DOHH2 (cell line): ENCODE results near the gene FGGY.

ENCODE experiments used
- H3F3A ChIP-seq: fragments of 200-600 bp; sonication (generic), shearing (Covaris generic); 2 replicates; pipeline ENCODE4 v1.6.0; 2016; ENCODE audit warnings: antibody characterized with exemption, mild to moderate bottlenecking; ENCODE audit not compliant: control insufficient read depth, insufficient read depth
- H3K27ac ChIP-seq: fragments of 200-600 bp; sonication (generic); 2 replicates; pipeline ENCODE4 v1.5.1; 2014; ENCODE audit warnings: low read depth, mild to moderate bottlenecking, low read length, moderate library complexity
- H3K27me3 ChIP-seq: fragments of 200-600 bp; sonication (generic); 2 replicates; pipeline ENCODE4 v1.6.1; 2014; ENCODE audit warnings: mild to moderate bottlenecking, low read length, mixed read lengths; ENCODE audit not compliant: control insufficient read depth
- H3K36me3 ChIP-seq: fragments of 200-600 bp; sonication (generic); 2 replicates; pipeline ENCODE4 v1.6.1; 2014; ENCODE audit warnings: mild to moderate bottlenecking, low read length, moderate library complexity, mixed read lengths; ENCODE audit not compliant: control insufficient read depth
- H3K4me1 ChIP-seq: fragments of 200-600 bp; sonication (generic); 2 replicates; pipeline ENCODE4 v1.6.1; 2014; ENCODE audit warnings: mild to moderate bottlenecking, low read length, mixed read lengths; ENCODE audit not compliant: control insufficient read depth
- H3K4me2 ChIP-seq: fragments of 200-600 bp; sonication (generic); 2 replicates; pipeline ENCODE4 v1.6.0; 2014; ENCODE audit warnings: mild to moderate bottlenecking, low read length, moderate library complexity
- H3K4me3 ChIP-seq: fragments of 200-600 bp; sonication (generic); 2 replicates; pipeline ENCODE4 v1.5.1; 2014; ENCODE audit warnings: mild to moderate bottlenecking, low read length, mixed read lengths
- H3K79me2 ChIP-seq: fragments of 200-600 bp; sonication (generic); 2 replicates; pipeline ENCODE4 v1.6.1; 2014; ENCODE audit warnings: mild to moderate bottlenecking, low read length, mixed read lengths; ENCODE audit not compliant: control insufficient read depth
- H3K9me2 ChIP-seq: fragments of 200-600 bp; sonication (generic); replicated peaks from 2 replicates; pipeline ENCODE4 v1.6.1; 2014; ENCODE audit warnings: mild to moderate bottlenecking, low read length, mixed read lengths; ENCODE audit not compliant: control insufficient read depth
- H3K9me3 ChIP-seq: fragments of 200-600 bp; sonication (generic); 2 replicates; pipeline ENCODE4 v1.6.1; 2014; ENCODE audit warnings: antibody characterized with exemption, low read length, mixed read lengths; ENCODE audit not compliant: control insufficient read depth, insufficient read depth
- H4K20me1 ChIP-seq: fragments of 200-600 bp; sonication (generic); 2 replicates; pipeline ENCODE4 v1.6.0; 2014; ENCODE audit warnings: low read depth, mild to moderate bottlenecking, antibody characterized with exemption, low read length, moderate library complexity; ENCODE audit not compliant: control insufficient read depth, insufficient read depth
- EZH2phosphoT487 ChIP-seq: fragments of 200-600 bp; sonication (generic); IDR thresholded peaks from 2 replicates; pipeline ENCODE4 v1.6.1; 2017; ENCODE audit warnings: borderline replicate concordance, mild to moderate bottlenecking, antibody characterized with exemption, low read length, moderate library complexity, mixed read lengths
- TF ChIP-seq, protein P1 (sequence below): fragments of 200-600 bp; sonication (generic); IDR thresholded peaks from one replicate; pipeline ENCODE4 v1.5.1; 2014; ENCODE audit warnings: antibody characterized with exemption, mild to moderate bottlenecking, low read depth, low read length; ENCODE audit not compliant: poor library complexity, severe bottlenecking

FGGY gene

DNA sequence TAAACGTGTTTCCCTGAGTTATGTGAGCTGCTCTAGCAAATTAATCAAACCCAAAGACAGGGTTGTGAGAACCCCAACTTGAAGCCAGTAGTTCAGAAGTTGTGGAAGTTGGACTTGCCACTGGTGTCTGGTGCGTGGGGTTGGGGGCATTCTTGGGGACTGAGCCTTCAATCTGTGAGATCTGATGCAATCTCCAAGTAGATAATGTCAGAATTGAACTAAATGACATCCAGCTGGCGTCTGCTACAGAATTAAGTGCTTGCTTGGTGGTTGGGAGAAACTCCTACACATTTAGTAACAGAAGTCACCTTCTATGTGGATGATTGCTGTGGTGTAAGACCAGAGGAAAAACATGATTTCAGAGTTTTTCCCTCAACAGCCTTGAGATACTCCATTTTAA is 207.4 kb downstream of the FGGY start:
- no peaks in the 10 kb centered on the region for H3K9me3 ChIP-seq
- H4K20me1 ChIP-seq, result no peaks in the 10 kb centered on the region
- H3K4me3 ChIP-seq, result no peak overlapping the region
- H3K79me2 ChIP-seq, result no peaks in the 10 kb centered on the region
- no peak overlapping the region for H3K4me2 ChIP-seq
- no peaks in the 10 kb centered on the region for H3F3A ChIP-seq
- no peak overlapping the region for H3K27ac ChIP-seq
- H3K27me3 ChIP-seq, result no peaks in the 10 kb centered on the region
- no peak for TF ChIP-seq EZH2phosphoT487
- TF ChIP-seq, protein P1, sequence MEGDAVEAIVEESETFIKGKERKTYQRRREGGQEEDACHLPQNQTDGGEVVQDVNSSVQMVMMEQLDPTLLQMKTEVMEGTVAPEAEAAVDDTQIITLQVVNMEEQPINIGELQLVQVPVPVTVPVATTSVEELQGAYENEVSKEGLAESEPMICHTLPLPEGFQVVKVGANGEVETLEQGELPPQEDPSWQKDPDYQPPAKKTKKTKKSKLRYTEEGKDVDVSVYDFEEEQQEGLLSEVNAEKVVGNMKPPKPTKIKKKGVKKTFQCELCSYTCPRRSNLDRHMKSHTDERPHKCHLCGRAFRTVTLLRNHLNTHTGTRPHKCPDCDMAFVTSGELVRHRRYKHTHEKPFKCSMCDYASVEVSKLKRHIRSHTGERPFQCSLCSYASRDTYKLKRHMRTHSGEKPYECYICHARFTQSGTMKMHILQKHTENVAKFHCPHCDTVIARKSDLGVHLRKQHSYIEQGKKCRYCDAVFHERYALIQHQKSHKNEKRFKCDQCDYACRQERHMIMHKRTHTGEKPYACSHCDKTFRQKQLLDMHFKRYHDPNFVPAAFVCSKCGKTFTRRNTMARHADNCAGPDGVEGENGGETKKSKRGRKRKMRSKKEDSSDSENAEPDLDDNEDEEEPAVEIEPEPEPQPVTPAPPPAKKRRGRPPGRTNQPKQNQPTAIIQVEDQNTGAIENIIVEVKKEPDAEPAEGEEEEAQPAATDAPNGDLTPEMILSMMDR, result no peak
- H3K36me3 ChIP-seq, result no peaks in the 10 kb centered on the region
- H3K4me1 ChIP-seq, result peaks cover 20% of the 10 kb centered on the region
- no peaks in the 10 kb centered on the region for H3K9me2 ChIP-seq

DNA sequence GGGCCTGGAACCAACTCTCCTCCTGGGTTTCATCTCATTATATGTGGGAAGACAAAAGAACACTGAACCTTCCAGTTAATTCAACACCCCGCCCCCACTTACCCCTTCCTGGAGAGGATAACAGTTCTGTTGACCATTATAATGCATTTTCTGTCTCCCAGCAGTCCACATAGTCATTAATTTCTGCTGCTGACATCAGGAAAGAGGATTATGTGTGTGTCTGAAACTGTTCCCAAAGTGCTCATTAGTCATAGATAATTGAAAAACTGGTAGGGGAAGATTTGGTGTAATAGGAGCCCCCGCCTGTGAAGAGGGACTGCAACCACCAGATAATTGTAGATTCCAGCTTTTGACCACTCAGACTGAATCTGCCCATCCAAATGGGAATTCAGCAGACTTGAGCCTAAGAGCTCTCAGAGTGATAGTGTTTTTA is 208.7 kb downstream of the FGGY start:
- Histone ChIP-seq H3K9me3 (no peaks in the 10 kb centered on the region), H4K20me1 (no peaks in the 10 kb centered on the region), H3K27ac (no peak overlapping the region), H3K27me3 (no peaks in the 10 kb centered on the region), H3K9me2 (no peaks in the 10 kb centered on the region), H3K79me2 (no peaks in the 10 kb centered on the region), H3K4me3 (no peak overlapping the region), H3K36me3 (no peaks in the 10 kb centered on the region), H3F3A (no peaks in the 10 kb centered on the region), H3K4me1 (peaks cover 18% of the 10 kb centered on the region), H3K4me2 (no peak overlapping the region)
- TF ChIP-seq, protein P1, result no peak
- no peak for TF ChIP-seq EZH2phosphoT487

- no peaks in the 10 kb centered on the region for H4K20me1 ChIP-seq
- H3K27ac ChIP-seq, result no peak overlapping the region
- H3K36me3 ChIP-seq, result no peaks in the 10 kb centered on the region
- H3F3A ChIP-seq, result no peaks in the 10 kb centered on the region
- H3K79me2 ChIP-seq, result no peaks in the 10 kb centered on the region
- no peak overlapping the region for H3K4me3 ChIP-seq
- H3K4me1 ChIP-seq, result peaks cover 6% of the 10 kb centered on the region
- H3K9me3 ChIP-seq, result no peaks in the 10 kb centered on the region
- no peaks in the 10 kb centered on the region for H3K9me2 ChIP-seq
- TF ChIP-seq, protein P1, result no peak
- no peak for TF ChIP-seq EZH2phosphoT487
- no peak overlapping the region; the same call in 1 of the 2 replicates for H3K4me2 ChIP-seq
- no peaks in the 10 kb centered on the region for H3K27me3 ChIP-seq
Measured at GRCh38 chr1:59506952-59507351, 210.1 kb downstream of the FGGY start.
